ENCODE data around the gene BTC.

Gene BTC

DNA sequence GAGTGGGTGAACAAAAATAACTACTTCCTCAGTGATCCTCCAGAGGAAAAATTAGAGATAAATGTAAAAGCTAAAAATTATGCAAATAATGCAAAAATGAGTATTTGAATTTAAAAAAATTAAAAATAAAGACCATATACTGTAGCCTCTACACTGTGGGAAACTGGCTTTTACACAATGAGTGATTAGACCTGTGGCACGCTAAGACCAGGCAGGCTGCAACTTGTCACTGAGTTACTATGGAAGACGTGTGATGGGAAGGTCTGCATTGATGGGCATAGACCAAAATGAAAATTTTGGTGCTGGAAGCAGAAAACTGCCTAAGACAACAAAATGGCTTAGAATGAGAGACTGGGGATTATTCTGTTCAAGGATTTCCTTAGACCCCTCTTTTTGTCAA is 30.2 kb downstream of the BTC start:
- ChIA-PET CTCF (no interaction called here), POLR2A (no interaction called here)

DNA sequence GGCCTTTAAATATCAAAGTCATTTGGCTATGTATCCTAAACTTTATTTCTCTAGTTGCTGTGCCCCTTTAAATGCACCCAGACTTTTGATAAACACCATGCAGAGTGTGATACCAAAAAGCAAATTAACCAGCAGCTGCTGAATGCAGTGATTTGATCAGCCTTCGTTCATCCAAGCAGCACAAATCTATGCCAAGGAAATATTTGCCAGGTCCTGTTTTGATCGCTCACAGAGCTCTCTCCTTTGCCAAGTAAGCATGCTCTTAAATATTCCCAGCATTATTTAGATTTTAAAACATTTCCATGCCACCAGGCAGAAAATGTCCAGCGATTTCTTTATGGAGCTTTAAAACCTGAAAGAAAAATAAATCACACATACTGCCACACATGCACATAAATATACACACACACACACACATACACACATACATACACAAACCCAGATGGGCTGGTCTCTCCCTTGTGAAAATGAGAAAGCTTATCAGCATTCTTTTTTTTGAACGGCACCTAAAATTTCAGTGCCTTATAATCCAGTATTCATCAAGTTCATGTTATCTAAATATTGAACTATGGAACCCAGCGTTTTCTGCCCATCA is 35.7 kb downstream of the BTC start:
- no peak for DNase-seq (ENCODE audit: extremely low spot score)
- TF ChIP-seq SUZ12 (IDR thresholded peaks at IDR 0.05) (no peak), ELF4 (IDR thresholded peaks at IDR 0.05) (no peak), TARDBP (IDR thresholded peaks at IDR 0.05) (no peak), ARNT (IDR thresholded peaks at IDR 0.05) (no peak), L3MBTL2 (conservative IDR thresholded peaks at IDR 0.05) (no peak), FOXM1 (IDR thresholded peaks at IDR 0.05; ENCODE audit: borderline replicate concordance) (no peak), CTBP1 (IDR thresholded peaks at IDR 0.05; ENCODE audit: borderline replicate concordance) (no peak), BHLHE40 (IDR thresholded peaks at IDR 0.05; ENCODE audit: borderline replicate concordance) (no peak), ZNF384 (IDR thresholded peaks at IDR 0.05) (no peak), HDGF (IDR thresholded peaks at IDR 0.05; ENCODE audit: borderline replicate concordance) (no peak), FOXA1 (IDR thresholded peaks at IDR 0.05) (no peak), LEF1 (IDR thresholded peaks at IDR 0.05; ENCODE audit: borderline replicate concordance) (no peak), FOXK2 (IDR thresholded peaks at IDR 0.05) (no peak), NFRKB (IDR thresholded peaks at IDR 0.05) (no peak), SP1 (IDR thresholded peaks at IDR 0.05) (no peak)
- TF ChIP-seq, protein P1, sequence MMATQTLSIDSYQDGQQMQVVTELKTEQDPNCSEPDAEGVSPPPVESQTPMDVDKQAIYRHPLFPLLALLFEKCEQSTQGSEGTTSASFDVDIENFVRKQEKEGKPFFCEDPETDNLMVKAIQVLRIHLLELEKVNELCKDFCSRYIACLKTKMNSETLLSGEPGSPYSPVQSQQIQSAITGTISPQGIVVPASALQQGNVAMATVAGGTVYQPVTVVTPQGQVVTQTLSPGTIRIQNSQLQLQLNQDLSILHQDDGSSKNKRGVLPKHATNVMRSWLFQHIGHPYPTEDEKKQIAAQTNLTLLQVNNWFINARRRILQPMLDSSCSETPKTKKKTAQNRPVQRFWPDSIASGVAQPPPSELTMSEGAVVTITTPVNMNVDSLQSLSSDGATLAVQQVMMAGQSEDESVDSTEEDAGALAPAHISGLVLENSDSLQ (IDR thresholded peaks at IDR 0.05) = no peak
- CTCF ChIA-PET = no interaction called here
- POLR2A ChIA-PET = no interaction called here

More for the DNA sequence above, 30.2 kb downstream of the BTC start:
- no peak for TF ChIP-seq TARDBP (IDR thresholded peaks at IDR 0.05)
- TF ChIP-seq, protein P1 (IDR thresholded peaks at IDR 0.05) = no peak
- no peak for TF ChIP-seq L3MBTL2 (conservative IDR thresholded peaks at IDR 0.05)
- TF ChIP-seq ARNT (IDR thresholded peaks at IDR 0.05) = no peak
- TF ChIP-seq ELF4 (IDR thresholded peaks at IDR 0.05) = no peak
- no peak for TF ChIP-seq FOXM1 (IDR thresholded peaks at IDR 0.05; ENCODE audit: borderline replicate concordance)
- no peak for TF ChIP-seq HDGF (IDR thresholded peaks at IDR 0.05; ENCODE audit: borderline replicate concordance)
- no peak for TF ChIP-seq NFRKB (IDR thresholded peaks at IDR 0.05)
- TF ChIP-seq LEF1 (IDR thresholded peaks at IDR 0.05; ENCODE audit: borderline replicate concordance) = no peak
- no peak for TF ChIP-seq ZNF384 (IDR thresholded peaks at IDR 0.05)
- no peak for DNase-seq (ENCODE audit: extremely low spot score)

DNA sequence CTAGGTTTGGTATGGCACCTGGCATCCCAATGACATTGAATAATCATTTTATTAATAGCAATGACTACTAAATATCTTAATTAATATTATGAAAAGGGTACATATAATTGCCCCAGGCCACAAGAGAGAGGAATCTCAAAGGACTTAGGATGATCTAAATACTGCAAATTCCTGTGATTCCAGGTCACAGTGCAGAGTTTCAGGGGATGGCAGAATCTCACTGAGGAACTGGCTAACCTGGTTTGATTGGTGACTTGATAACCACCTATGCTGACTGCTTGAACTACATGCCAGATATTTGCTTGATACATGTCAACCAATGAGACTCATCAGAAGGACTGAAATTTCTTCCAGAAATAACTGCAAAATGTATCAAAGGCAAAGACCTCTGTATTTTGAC is 37.2 kb downstream of the BTC start:
- POLR2A ChIA-PET = no interaction called here
- TF ChIP-seq BHLHE40 (IDR thresholded peaks at IDR 0.05; ENCODE audit: borderline replicate concordance) (no peak), HDGF (IDR thresholded peaks at IDR 0.05; ENCODE audit: borderline replicate concordance) (no peak), CTBP1 (IDR thresholded peaks at IDR 0.05; ENCODE audit: borderline replicate concordance) (no peak), TARDBP (IDR thresholded peaks at IDR 0.05) (no peak), SP1 (IDR thresholded peaks at IDR 0.05) (no peak), ELF4 (IDR thresholded peaks at IDR 0.05) (no peak), ARNT (IDR thresholded peaks at IDR 0.05) (no peak), FOXM1 (IDR thresholded peaks at IDR 0.05; ENCODE audit: borderline replicate concordance) (no peak)
- TF ChIP-seq, protein P1 (IDR thresholded peaks at IDR 0.05) = no peak
- DNase-seq (ENCODE audit: extremely low spot score) = no peak
- CTCF ChIA-PET = no interaction called here

DNA sequence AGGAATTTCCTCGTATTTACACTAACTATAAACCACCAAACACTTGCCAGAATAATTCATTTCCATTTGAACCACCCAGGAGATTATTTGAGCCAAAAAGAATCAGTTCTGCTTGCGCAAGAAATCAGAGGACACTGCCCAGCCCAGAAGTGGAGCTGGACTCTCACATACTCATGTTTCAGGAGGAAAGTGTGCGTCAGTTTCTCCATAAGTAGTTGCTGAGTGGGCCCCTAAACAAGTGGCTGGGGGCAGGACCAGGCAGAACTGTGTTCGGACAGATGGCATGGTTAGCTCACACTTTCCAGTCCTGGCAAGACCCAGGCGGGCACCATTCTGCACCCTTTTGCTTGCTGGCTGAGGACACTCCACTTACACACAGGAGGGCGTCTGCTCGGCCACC is 38.8 kb downstream of the BTC start:
- CTCF ChIA-PET = no interaction called here
- no peak for DNase-seq (ENCODE audit: extremely low spot score)

DNA sequence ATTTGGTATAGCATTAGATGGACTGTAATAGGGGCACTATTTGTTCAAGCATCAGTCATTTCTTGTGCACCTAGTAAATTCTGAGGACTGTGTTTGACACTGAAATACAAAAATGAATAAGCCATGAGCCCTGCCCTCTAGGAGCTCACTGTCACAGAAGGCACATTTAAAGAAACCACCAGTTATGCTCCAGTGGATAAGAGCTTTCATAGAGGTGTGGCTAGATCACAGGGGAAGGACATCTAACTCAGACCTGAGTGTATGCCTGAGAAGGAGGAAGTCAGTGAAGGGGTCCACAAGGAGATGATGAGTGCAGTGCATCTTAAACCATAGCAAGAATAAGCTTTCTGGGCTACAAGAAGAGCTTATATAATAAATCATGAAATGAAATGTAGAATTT is 40.1 kb downstream of the BTC start:
- ChIA-PET CTCF (no interaction called here), POLR2A (no interaction called here)
- TF ChIP-seq HDGF (IDR thresholded peaks at IDR 0.05; ENCODE audit: borderline replicate concordance) (no peak), NFRKB (IDR thresholded peaks at IDR 0.05) (no peak), TARDBP (IDR thresholded peaks at IDR 0.05) (no peak), BHLHE40 (IDR thresholded peaks at IDR 0.05; ENCODE audit: borderline replicate concordance) (no peak), SUZ12 (IDR thresholded peaks at IDR 0.05) (no peak), FOXK2 (IDR thresholded peaks at IDR 0.05) (no peak), L3MBTL2 (conservative IDR thresholded peaks at IDR 0.05) (no peak), SP1 (IDR thresholded peaks at IDR 0.05) (no peak), LEF1 (IDR thresholded peaks at IDR 0.05; ENCODE audit: borderline replicate concordance) (no peak), ZNF384 (IDR thresholded peaks at IDR 0.05) (no peak), FOXA1 (IDR thresholded peaks at IDR 0.05) (no peak)
- TF ChIP-seq, protein P1 (IDR thresholded peaks at IDR 0.05) = no peak
- DNase-seq (ENCODE audit: extremely low spot score) = no peak

More for the DNA sequence above, 38.8 kb downstream of the BTC start:
- TF ChIP-seq ZNF384 (IDR thresholded peaks at IDR 0.05) (no peak), TARDBP (IDR thresholded peaks at IDR 0.05) (no peak)
- TF ChIP-seq, protein P1 (IDR thresholded peaks at IDR 0.05) = no peak
- POLR2A ChIA-PET = no interaction called here

All from HEK293T (cell line).